C4-2B (cell line): ENCODE results near the gene SRCIN1.

ENCODE experiments used
- ZFX ChIP-seq: fragments of 450-650 bp; IDR thresholded peaks from 2 replicates; pipeline ENCODE4 v1.6.1; 2017
- TF ChIP-seq, protein P1 (sequence below): fragments of 450-650 bp; conservative IDR thresholded peaks from 2 replicates; pipeline ENCODE4 v1.5.1; 2017; ENCODE audit warnings: mild to moderate bottlenecking

DNA sequence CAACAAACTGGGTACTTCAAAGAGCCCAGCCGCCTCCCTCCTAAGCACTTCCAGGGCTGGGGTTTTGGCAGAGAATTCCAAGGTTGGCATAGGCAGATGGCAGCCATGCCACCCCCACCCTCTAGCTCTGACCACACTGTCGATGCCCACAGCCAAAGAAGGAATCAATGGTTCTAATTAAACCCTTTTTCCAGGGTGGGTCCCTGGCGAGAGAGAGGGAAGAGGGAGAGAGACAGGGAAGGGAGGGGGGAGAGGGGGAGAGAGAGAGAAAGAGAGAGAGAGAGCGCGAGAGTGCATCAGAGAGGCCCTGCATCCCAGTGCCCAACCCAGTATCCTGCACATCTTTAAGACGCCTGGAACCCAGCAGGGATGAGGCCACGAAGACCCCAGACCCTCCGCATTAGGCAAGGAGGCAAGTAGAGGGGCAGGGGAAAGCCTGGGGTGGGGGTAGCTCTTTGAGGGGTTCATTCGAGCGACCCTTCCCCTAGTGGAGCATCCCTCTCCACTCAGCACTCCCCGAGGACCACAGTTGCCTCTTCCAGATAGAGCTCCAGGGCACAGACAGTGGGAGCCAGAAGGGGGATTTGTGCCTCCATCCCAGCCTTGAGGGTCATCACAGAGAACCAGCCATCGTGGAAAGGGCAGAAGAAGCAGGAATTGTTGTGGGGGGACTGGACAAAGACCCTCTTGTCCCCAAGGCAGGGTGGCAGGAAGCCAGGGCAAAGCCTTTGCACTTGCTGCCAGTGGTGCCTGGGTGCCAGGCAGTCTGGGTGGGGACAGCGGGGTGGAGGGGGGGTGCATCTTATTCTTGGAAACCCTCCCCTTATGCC is 2.6 kb downstream of the SRCIN1 start:
- TF ChIP-seq, protein P1, sequence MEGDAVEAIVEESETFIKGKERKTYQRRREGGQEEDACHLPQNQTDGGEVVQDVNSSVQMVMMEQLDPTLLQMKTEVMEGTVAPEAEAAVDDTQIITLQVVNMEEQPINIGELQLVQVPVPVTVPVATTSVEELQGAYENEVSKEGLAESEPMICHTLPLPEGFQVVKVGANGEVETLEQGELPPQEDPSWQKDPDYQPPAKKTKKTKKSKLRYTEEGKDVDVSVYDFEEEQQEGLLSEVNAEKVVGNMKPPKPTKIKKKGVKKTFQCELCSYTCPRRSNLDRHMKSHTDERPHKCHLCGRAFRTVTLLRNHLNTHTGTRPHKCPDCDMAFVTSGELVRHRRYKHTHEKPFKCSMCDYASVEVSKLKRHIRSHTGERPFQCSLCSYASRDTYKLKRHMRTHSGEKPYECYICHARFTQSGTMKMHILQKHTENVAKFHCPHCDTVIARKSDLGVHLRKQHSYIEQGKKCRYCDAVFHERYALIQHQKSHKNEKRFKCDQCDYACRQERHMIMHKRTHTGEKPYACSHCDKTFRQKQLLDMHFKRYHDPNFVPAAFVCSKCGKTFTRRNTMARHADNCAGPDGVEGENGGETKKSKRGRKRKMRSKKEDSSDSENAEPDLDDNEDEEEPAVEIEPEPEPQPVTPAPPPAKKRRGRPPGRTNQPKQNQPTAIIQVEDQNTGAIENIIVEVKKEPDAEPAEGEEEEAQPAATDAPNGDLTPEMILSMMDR, result no peak
- TF ChIP-seq ZFX, result no peak
